Right cardiac atrium (tissue), 5 donors: ENCODE results near the gene ATOSB. TPM values are rescaled to one million over a fixed set of nuclear protein-coding genes. Genes with fewer than 3 reads are reported as not detected.
"Not testable (repeated sequence)": the region's sequence is repeated elsewhere in the genome, so short reads cannot be mapped to it uniquely, and the experiment has no call there.

ENCODE experiments used
- ATAC-seq, 2 donors: fragments of 200-7000 bp; cut with Tn5 transposase; one replicate each; pipeline versions ENCODE4 v1.8.0 to v1.9.1; 2020; ENCODE audit warnings: moderate library complexity in 2 of 2, mild to moderate bottlenecking in 1 of 2
- DNase-seq, 3 donors: peaks; one replicate each; pipeline ENCODE4 v3.0.0-alpha.2; 2020
- H3K27ac ChIP-seq: one replicate; pipeline ENCODE4 v1.5.1; 2013; ENCODE audit warnings: mild to moderate bottlenecking, low read length, control low read depth, moderate library complexity
- H3K27me3 ChIP-seq: one replicate; pipeline ENCODE4 v1.6.1; 2013; ENCODE audit not compliant: control insufficient read depth, insufficient read depth
- H3K4me1 ChIP-seq: one replicate; pipeline ENCODE4 v1.6.1; 2013; ENCODE audit warnings: low read length; ENCODE audit not compliant: control insufficient read depth, insufficient read depth
- H3K4me3 ChIP-seq: one replicate; pipeline ENCODE4 v1.5.1; 2013; ENCODE audit warnings: low read length, control low read depth
- H3K9me3 ChIP-seq: one replicate; pipeline ENCODE4 v1.6.1; 2013; ENCODE audit warnings: low read length; ENCODE audit not compliant: control insufficient read depth
- WGBS: extraction: QIAGEN DNeasy Blood & Tissue Kit; methylation state at CpG from one replicate; pipeline ENCODE4 v1.1.7; 2013; 5-methylcytosine and 5-hydroxymethylcytosine counted together
- intact Hi-C, 4 donors: fragments of 100-400 bp; cut with DNase I; formaldehyde crosslinking; loops; one replicate each; pipeline versions ENCODE4 v1.11.0 to v1.14.0; 2022 to 2023
- polyA plus RNA-seq: library from polyadenylated mRNA; stranded (reverse); fragments of 200-250 nt; gene quantifications from one replicate; pipeline ENCODE4 v1.2.3, GENCODE V29; 2013
- total RNA-seq, 4 donors: library from RNA; stranded (reverse); fragmentation: NEBNext Ultra II Directional; extraction: Animal tissue kit (Norgen Biotek cat#: 25700); gene quantifications; one replicate each; pipeline ENCODE4 v1.2.1, GENCODE V29; 2021
- donor health status: healthy with polysubstance abuse.
- donor health status: DM: no; HTN: yes; CAD: no.
- donor health status: DM: no; HTN: no; CAD: no.
- donor health status: DM: no; HTN: yes; CAD: no; lungs with severe emphysema.
- donor health status: DM: yes; HTN: yes; CAD: no.

Gene ATOSB
- total and polyA plus RNA-seq, 5 donors = 14.0 to 19.5 (median 16.3) TPM

DNA sequence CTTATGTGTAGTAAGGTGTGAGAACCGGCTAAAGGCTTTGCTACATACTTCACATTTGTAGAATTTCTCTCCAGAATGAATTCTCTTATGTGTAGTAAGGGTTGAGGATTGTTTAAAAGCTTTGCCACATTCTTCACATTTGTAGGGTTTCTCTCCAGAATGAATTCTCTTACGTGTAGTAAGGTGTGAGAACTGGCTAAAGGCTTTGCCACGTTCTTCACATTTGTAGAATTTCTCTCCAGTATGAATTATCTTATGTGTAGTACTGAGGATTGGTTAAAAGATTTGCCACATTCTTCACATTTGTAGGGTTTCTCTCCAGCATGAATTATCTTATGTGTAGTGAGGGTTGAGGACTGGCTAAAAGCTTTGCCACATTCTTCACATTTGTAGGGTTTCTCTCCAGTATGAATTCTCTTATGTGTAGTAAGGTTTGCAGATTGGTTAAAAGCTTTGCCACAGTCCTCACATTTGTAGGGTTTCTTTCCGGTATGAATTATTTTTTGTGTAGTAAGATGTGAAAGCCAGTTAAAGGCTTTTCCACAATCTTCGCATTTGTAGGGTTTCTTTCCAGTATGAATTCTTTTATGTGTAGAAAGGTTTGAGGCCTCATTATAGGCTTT lies 32.4 kb upstream of the ATOSB start:
- H3K4me1 ChIP-seq, DNase-seq, intact Hi-C loops, H3K27me3 ChIP-seq, H3K27ac ChIP-seq, H3K4me3 ChIP-seq, H3K9me3 ChIP-seq, ATAC-seq: not testable (repeated sequence)
- 72% methylated on average over 5 of the region's 5 CpGs for WGBS

- 87% methylated on average over 5 of the region's 5 CpGs for WGBS
- DNase-seq (no peak), ATAC-seq (no peak)
- Histone ChIP-seq H3K4me3 (no peak overlapping the region), H3K27me3 (no peaks in the 10 kb centered on the region), H3K9me3 (peaks cover 7% of the 10 kb centered on the region), H3K27ac (no peak overlapping the region), H3K4me1 (no peaks in the 10 kb centered on the region)
- intact Hi-C loops = no loop called here
Measured at GRCh38 chr9:35142037-35142436, 26.4 kb upstream of the ATOSB start.

GRCh38 chr9:35140093-35140492 lies 24.4 kb upstream of the ATOSB start:
- intact Hi-C loops = no loop called here
- Histone ChIP-seq H3K4me3 (no peak overlapping the region), H3K27ac (no peak overlapping the region), H3K27me3 (no peaks in the 10 kb centered on the region), H3K4me1 (no peaks in the 10 kb centered on the region), H3K9me3 (peaks cover 7% of the 10 kb centered on the region)
- WGBS = 74% methylated on average over 2 of the region's 2 CpGs
- no peak for DNase-seq
- no peak for ATAC-seq

DNA sequence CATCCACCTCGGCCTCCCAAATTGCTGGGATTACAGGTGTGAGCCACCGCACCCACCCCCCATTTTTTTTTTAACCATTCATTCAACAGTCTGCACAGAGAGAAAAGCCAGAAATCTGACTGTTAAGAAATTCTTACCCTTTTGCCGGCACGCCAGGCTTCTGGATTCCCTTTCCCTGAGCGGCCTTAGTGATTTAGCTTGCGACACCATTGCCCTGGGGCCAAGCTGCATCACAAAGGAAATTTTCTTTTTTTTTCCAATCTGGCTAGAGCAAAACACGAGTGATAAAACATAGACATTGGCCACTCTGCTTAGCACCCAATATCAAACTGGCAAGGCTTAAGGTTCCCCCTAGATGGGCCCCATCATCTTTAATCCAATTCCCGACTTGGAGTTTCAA lies 21.2 kb upstream of the ATOSB start:
- Histone ChIP-seq H3K27ac (no peak overlapping the region), H3K27me3 (no peaks in the 10 kb centered on the region), H3K4me3 (no peak overlapping the region), H3K9me3 (peaks cover 4% of the 10 kb centered on the region), H3K4me1 (no peaks in the 10 kb centered on the region)
- ATAC-seq (no peak), DNase-seq (no peak)
- WGBS = 78% methylated on average over 8 of the region's 8 CpGs
- intact Hi-C loops = no loop called here

- 93% methylated on average over 7 of the region's 7 CpGs for WGBS
- no peak overlapping the region for H3K27ac ChIP-seq
Measured at GRCh38 chr9:35135988-35136387, 20.3 kb upstream of the ATOSB start.

DNA sequence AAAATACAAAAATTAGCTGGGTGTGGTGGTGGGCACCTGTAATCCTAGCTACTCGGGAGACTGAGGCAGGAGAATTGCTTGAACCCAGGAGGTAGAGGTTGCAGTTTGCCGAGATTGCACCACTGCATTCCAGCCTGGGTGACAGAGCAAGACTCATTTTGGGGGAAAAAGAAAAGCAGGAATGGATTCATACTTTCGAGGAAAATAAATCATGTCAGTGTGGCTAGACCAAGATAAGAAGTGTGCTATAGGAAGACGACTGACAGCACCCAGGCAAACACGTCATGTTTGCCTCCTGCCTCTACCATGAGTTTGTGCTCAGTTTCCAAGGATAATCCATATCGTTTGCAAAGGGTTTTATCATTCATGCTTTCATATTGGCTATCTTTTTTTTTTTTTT lies 19.3 kb upstream of the ATOSB start:
- DNase-seq = no peak

More at GRCh38 chr9:35135988-35136387, 20.3 kb upstream of the ATOSB start:
- Histone ChIP-seq H3K4me1 (no peaks in the 10 kb centered on the region), H3K27me3 (no peaks in the 10 kb centered on the region), H3K9me3 (no peaks in the 10 kb centered on the region), H3K4me3 (no peak overlapping the region)
- DNase-seq (no peak), ATAC-seq (no peak)
- intact Hi-C loops = no loop called here

DNA sequence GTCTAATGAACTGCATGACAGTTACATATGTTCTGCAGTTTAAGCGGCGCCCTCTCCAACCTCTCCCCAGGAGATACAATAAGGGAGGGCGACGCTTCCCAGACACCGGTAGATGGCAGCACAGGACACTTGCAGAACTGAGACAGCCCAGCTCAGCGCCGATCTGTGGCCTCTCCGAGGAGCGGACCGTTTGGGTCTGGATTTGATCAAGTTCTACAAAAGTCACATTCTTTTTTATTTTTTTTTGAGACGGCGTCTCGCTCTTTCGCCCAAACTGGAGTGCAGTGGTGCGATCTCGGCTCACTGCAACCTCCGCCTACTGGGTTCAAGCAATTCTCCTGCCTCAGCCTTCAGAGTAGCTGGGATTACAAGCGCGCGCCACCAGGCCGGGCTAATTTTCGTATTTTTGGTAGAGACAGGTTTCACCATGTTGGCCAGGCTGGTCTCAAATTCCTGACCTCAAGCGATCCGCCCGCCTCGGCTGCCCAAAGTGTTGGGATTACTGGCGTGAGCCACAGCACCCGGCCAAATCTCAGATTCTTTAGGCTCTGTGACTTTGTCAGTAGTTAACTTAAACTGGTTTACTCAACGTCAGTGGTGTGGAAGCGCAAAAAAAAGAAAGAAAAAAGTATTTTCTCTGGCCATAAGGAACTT lies 1.4 kb upstream of the ATOSB start:
- ATAC-seq (peak; percentile 75 to 81), DNase-seq (peak; percentile 92 to 95 (median 94))
- Histone ChIP-seq H3K9me3 (no peaks in the 10 kb centered on the region), H3K4me1 (peaks cover 4% of the 10 kb centered on the region), H3K27ac (no peak overlapping the region), H3K4me3 (peak overlapping the region; percentile 58), H3K27me3 (no peaks in the 10 kb centered on the region)
- intact Hi-C loops = loop anchor here (2.0 to 10.0 kb wide), 6 partner anchors 140 to 438 kb away; no protein-coding TSS in a partner anchor
- 17% methylated on average over 30 of the region's 30 CpGs for WGBS

More for the DNA sequence above, 19.3 kb upstream of the ATOSB start:
- Histone ChIP-seq H3K27ac (no peak overlapping the region), H3K4me1 (no peaks in the 10 kb centered on the region), H3K27me3 (no peaks in the 10 kb centered on the region), H3K4me3 (no peak overlapping the region), H3K9me3 (no peaks in the 10 kb centered on the region)
- WGBS = 71% methylated on average over 6 of the region's 6 CpGs
- intact Hi-C loops = no loop called here
- no peak for ATAC-seq

DNA sequence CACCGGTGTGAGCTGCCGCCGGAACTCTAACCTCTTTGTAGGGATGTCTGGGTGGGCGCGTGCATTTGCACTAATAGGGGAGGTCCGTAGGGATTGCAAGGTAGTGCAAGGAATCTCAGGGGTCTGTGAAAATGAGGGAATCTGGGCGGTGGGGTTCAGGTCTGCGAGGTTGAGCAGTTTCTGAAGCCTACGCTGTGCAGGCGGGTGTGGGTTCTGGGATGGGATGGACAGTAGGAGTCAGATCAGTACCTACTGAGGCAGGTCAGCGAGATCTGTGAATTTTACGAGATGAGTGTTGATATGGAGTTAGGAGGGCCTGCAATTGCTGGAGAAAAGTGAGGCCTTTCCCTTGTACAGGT lies 856 bp upstream of the ATOSB start:
- Histone ChIP-seq H3K4me3 (peak overlapping the region; percentile 58), H3K27me3 (no peaks in the 10 kb centered on the region), H3K27ac (peak overlapping the region; percentile 51), H3K4me1 (peaks cover 4% of the 10 kb centered on the region), H3K9me3 (no peaks in the 10 kb centered on the region)
- DNase-seq (no peak), ATAC-seq (peak; percentile 0 to 3)
- 1% methylated on average over 12 of the region's 12 CpGs for WGBS
- intact Hi-C loops = loop anchor here (2.0 to 10.0 kb wide), 6 partner anchors 141 to 438 kb away; no protein-coding TSS in a partner anchor

DNA sequence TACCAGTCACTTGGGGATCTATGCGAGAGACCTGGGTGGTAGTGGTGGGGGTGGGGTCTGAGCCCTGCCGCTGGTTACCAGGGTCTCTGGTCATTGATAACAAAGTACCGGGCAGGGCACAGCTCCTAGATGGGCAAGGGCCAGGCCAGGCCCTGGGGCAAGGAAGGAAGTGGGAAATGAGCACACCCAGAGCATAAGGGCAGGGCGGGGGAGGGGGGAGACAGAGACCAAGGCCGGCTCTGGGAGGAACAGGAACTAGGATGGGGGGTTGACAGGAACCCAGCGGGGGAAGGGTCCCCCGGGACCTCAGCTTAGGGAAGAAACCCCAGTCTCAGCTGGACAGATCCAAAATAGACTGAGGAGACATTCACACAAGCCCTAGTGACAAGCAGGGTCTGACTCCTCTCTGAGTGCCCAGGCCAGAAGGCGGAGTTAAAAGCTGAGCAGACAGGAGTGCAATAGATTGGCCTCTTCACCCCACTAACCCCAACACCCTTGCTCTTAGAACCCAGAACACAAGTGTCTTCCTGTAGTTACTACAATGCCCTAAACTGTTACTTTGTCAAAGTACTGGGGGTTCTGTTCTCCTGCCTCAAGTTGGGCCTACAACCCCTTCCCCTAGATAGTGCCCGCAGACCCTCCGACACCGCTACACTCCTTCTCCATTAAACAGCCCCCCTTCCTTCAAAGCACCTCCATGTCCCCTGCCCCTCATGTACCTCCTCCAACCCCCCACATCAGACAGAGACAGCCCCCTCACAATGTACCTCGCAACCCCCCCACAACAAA lies 628 bp downstream of the ATOSB start:
- ATAC-seq (peak; percentile 4 to 21), DNase-seq (peak; percentile 80 to 91 (median 90))
- Histone ChIP-seq H3K9me3 (no peaks in the 10 kb centered on the region), H3K27ac (peak overlapping the region; percentile 92), H3K4me3 (peak overlapping the region; percentile 58), H3K4me1 (peaks cover 13% of the 10 kb centered on the region), H3K27me3 (no peaks in the 10 kb centered on the region)
- 14% methylated on average over 12 of the region's 12 CpGs for WGBS
- intact Hi-C loops = loop anchor here in 3 of 4 donors (5.0 to 10.0 kb wide), 4 partner anchors 142 to 440 kb away; no protein-coding TSS in a partner anchor

GRCh38 chr9:35114113-35114839 lies 1.4 kb downstream of the ATOSB start:
- Histone ChIP-seq H3K4me1 (peaks cover 18% of the 10 kb centered on the region), H3K27me3 (no peaks in the 10 kb centered on the region), H3K27ac (peak overlapping the region; percentile 92), H3K9me3 (no peaks in the 10 kb centered on the region), H3K4me3 (peak overlapping the region; percentile 58)
- WGBS = 6% methylated on average over 5 of the region's 5 CpGs
- DNase-seq (peak; percentile 92 to 94 (median 93)), ATAC-seq (peak; percentile 42 to 52)
- intact Hi-C loops = loop anchor here in 1 of 4 donors (10.0 kb wide), 1 partner anchor 441 kb away; no protein-coding TSS in a partner anchor
